Aorta (tissue), 5 donors: ENCODE data around the gene OSBPL2. TPM values are rescaled to one million over a fixed set of nuclear protein-coding genes. Genes with fewer than 3 reads are reported as not detected.

Source experiments
- ATAC-seq: fragments of 200-7000 bp; cut with Tn5 transposase; one replicate; pipeline ENCODE4 v1.9.1; 2022; ENCODE audit warnings: moderate library complexity; ENCODE audit not compliant: low FRiP score
- DNase-seq, 2 donors: peaks; one replicate each; pipeline ENCODE4 v3.0.0-alpha.2; 2020
- H3K27ac ChIP-seq, 2 donors: one replicate each; pipeline ENCODE4 v1.5.1; 2013; ENCODE audit warnings: low read length in 2 of 2, mild to moderate bottlenecking in 2 of 2, moderate library complexity in 2 of 2, control low read depth in 1 of 2, inconsistent platforms in 1 of 2, low read depth in 1 of 2
- H3K27me3 ChIP-seq, 2 donors: one replicate each; pipeline ENCODE4 v1.6.1; 2013; ENCODE audit warnings: control low read depth in 1 of 2, low read length in 1 of 2, mild to moderate bottlenecking in 1 of 2, moderate library complexity in 1 of 2; ENCODE audit not compliant: insufficient read depth in 2 of 2, control insufficient read depth in 1 of 2
- H3K36me3 ChIP-seq, 2 donors: one replicate each; pipeline ENCODE4 v1.6.1; 2013; ENCODE audit warnings: control low read depth in 1 of 2, low read length in 1 of 2, mild to moderate bottlenecking in 1 of 2; ENCODE audit not compliant: insufficient read depth in 2 of 2, control insufficient read depth in 1 of 2
- H3K4me1 ChIP-seq, 2 donors: one replicate each; pipeline ENCODE4 v1.6.1; 2013; ENCODE audit warnings: low read length in 2 of 2, control low read depth in 1 of 2, mild to moderate bottlenecking in 1 of 2, moderate library complexity in 1 of 2; ENCODE audit not compliant: insufficient read depth in 2 of 2, control insufficient read depth in 1 of 2
- H3K4me3 ChIP-seq, 2 donors: one replicate each; pipeline ENCODE4 v1.5.1; 2013; ENCODE audit warnings: low read length in 2 of 2, control low read depth in 1 of 2, mild to moderate bottlenecking in 1 of 2
- H3K9me3 ChIP-seq: one replicate; pipeline ENCODE4 v1.6.1; 2013; ENCODE audit warnings: mild to moderate bottlenecking, low read length; ENCODE audit not compliant: control insufficient read depth
- WGBS, 2 donors: extraction: QIAGEN DNeasy Blood & Tissue Kit; methylation state at CpG; one replicate each; pipeline ENCODE4 v1.1.7; 2013; 5-methylcytosine and 5-hydroxymethylcytosine counted together
- intact Hi-C, 2 donors: fragments of 100-400 bp; cut with DNase I; formaldehyde crosslinking; loops; one replicate each; pipeline versions ENCODE4 v1.14.2 to v1.15.0; 2022
- polyA plus RNA-seq, 2 donors: library from polyadenylated mRNA; stranded (reverse); fragments of 200-250 nt; gene quantifications; one replicate each; pipeline ENCODE4 v1.2.3, GENCODE V29; 2013
- total RNA-seq, 2 donors: library from RNA; stranded (reverse); fragmentation: NEBNext Ultra II Directional; extraction: Animal tissue kit (Norgen Biotek cat#: 25700); gene quantifications; one replicate each; pipeline ENCODE4 v1.2.1, GENCODE V29; 2021
- donor health status: healthy with polysubstance abuse.
- donor health status: Bipolar disorder and iron deficiency.
- donor health status: DM: no; HTN: no; CAD: no.
- donor health status: DM: no; HTN: no; CAD: no.
- donor health status: DM: yes; HTN: yes; CAD: no.

The OSBPL2 gene
- total and polyA plus RNA-seq, 4 donors: 16.2 to 71.3 (median 42.9) TPM

DNA sequence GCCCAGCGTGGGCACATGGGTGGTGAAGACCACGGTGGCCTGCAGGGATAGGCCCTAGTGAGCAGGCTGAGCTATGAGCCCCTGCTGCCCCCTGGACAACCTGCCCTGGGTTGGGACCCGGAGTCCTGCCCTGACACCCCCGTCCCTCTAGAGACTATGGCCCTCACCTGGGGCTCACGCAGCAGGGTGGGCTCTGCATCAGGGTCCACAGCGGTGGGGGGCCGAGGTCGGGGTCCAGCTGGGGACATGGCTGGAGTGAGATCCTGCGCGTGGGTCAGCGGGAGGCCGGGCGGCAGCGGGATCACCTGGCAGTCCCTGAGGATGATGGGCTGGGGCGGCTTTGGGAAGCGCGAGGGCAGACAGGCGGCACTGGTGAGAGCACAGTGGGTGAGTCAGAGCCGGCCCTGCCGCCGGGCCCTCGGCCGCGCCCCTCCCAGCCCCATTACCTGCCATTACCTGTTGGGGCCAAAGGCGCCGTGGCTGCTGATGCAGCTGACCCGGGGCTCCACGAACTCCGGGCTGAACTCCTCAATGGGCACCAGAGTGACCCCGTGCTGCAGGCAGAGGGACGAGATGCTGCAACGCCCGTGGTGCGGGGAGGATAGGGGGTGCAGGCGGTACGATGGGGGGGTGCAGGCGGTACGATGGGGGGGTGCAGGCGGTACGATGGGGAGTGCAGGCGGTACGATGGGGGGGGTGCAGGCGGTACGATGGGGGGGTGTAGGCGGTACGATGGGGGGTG is 92.4 kb downstream of the OSBPL2 start:
- H3K27me3 ChIP-seq: no peaks in the 10 kb centered on the region
- H3K4me1 ChIP-seq: no peaks in the 10 kb centered on the region
- no peak overlapping the region for H3K4me3 ChIP-seq
- WGBS, 2 donors: 84 to 87% methylated on average over 38 to 46 of the region's 46 CpGs
- H3K9me3 ChIP-seq: no peaks in the 10 kb centered on the region
- peaks cover 0 to 28% of the 10 kb centered on the region in 2 donors for H3K36me3 ChIP-seq
- DNase-seq (no peak), ATAC-seq (no peak)
- intact Hi-C loops: no loop called here
- no peak overlapping the region for H3K27ac ChIP-seq

DNA sequence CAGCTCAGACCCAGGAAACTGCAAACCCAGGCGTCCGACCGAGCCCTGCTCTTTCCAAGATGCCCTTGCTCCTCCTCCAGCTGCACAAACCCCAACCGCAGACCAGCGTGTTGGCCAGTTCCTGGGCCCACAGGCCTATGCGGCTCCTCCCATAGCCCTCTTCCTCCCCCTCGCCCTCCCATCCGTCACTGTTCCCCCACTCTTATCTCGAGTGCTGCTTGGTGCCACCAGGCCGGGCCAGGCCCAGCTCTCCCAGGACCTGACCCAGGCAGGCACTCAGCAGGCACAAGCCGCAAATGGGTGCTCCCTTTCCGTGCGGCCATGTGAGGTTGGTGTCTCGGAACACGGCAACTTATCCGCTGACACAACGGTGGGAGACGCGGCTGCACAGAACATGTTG is 93.0 kb downstream of the OSBPL2 start:
- no peak for DNase-seq
- Histone ChIP-seq H3K36me3 (peaks cover 0 to 28% of the 10 kb centered on the region in 2 donors), H3K4me3 (no peak overlapping the region), H3K4me1 (no peaks in the 10 kb centered on the region), H3K27ac (no peak overlapping the region), H3K9me3 (no peaks in the 10 kb centered on the region), H3K27me3 (no peaks in the 10 kb centered on the region)
- ATAC-seq: no peak
- intact Hi-C loops: no loop called here
- 86% methylated on average over 16 to 19 of the region's 19 CpGs for WGBS, 2 donors

DNA sequence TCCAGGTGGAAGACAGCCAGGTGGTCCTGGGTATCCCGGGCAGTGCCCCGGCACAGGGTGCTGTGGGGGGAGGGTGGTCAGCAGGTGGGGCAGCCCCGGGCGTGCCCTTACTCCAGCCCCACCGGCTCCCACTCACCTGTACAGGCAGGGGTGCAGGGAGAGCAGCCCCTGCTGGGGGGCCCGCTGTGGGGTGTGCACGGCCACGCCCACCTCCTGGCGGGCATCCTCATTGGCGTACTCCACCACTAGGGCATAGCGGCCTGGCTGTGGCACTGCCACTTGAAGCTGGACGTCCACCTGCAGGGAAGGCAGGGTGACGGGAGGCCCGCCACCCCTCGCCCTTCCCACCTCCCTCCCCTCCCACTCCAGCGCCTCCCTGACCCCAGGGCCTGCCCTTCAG is 94.1 kb downstream of the OSBPL2 start:
- H3K36me3 ChIP-seq: peaks cover 0 to 30% of the 10 kb centered on the region in 2 donors
- intact Hi-C loops: no loop called here

DNA sequence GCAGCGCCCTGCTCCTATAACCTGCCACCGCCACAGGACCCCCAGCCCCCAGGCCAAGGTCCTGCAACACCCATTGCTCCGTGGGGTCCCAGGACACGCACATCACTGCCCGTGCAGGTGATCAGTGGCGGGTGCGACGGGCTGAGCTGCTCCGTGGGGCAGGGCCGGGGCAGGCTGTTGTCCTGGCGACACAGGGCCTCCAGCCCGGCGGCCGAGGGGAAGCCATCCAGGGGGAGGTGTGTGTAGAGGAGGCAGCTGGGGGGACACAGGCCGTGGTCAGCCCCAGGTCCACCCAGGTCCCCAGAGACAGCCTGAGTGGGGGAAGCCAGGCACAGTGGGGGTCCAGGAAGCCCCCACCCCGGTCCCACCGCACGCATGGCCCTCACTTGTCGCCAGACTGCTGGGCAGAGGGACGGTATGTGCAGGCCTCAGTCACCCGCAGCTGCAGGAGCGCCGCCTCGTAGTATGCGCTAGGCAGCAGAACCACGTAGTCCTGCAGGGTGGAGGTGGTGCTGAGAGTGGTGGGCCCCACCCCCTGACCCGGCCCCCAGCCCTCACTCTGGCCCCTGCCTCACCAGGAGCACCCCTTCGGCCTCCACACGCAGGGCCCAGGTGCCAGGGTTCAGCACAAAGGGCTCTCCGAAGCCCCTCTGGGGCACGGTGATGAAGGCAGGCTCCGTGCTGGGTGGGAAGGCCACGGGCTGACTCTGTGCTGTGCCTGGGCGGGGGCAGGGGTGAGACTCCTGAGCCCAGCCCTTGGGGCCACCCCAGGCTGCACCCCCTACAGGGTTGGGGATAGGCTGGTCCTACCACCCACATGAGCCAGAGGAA is 94.9 kb downstream of the OSBPL2 start:
- Histone ChIP-seq H3K27ac (no peak overlapping the region), H3K27me3 (no peaks in the 10 kb centered on the region), H3K4me1 (no peaks in the 10 kb centered on the region), H3K9me3 (no peaks in the 10 kb centered on the region), H3K4me3 (no peak overlapping the region), H3K36me3 (peaks cover 0 to 30% of the 10 kb centered on the region in 2 donors)
- intact Hi-C loops: no loop called here
- 88 to 91% methylated on average over 30 to 34 of the region's 34 CpGs for WGBS, 2 donors
- no peak for DNase-seq
- ATAC-seq: no peak

More for the DNA sequence above, 94.1 kb downstream of the OSBPL2 start:
- Histone ChIP-seq H3K4me3 (no peak overlapping the region), H3K27ac (no peak overlapping the region), H3K27me3 (no peaks in the 10 kb centered on the region), H3K4me1 (no peaks in the 10 kb centered on the region), H3K9me3 (no peaks in the 10 kb centered on the region)
- ATAC-seq (no peak), DNase-seq (no peak)
- 83 to 100% methylated on average over 4 to 16 of the region's 16 CpGs for WGBS, 2 donors

DNA sequence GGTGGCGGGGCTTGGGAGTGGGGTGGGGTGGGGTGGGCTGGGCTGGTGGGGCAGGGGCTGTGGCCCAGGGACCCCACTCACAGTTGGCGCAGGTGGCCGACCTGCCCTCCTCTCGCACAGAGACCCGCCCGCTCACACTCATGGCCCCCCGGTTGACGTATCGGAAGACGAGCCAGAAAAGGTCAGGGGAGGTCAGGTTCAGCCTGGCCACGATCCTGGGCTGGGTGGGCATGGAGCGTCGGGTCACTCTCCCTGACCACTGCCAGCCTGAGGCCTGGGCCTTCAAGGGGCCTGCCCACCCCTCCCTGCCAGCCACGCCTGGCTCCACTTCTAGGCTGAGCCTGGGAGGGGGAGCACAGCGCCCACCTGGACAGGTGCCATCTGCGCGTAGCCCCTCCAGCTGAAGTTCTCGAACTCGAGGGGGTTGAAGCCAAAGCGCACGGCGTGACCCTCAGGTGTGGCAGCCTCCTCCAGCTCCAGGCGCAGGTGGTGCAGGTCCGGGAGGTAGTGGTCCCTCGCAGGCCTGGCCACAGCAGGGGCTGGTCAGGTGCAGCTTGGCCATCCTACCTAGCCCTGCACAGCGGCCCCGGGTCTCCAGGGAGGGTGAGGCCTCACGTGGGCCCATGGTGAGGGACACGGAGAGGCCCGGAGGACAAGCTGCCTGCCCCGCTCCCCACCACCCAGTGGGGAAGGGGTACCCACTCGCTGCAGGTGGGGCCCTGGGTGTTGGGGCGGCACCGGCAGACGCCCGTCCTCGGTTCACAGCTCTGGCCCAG is 95.7 kb downstream of the OSBPL2 start:
- intact Hi-C loops: no loop called here
- WGBS, 2 donors: 80 to 81% methylated on average over 32 to 37 of the region's 37 CpGs

DNA sequence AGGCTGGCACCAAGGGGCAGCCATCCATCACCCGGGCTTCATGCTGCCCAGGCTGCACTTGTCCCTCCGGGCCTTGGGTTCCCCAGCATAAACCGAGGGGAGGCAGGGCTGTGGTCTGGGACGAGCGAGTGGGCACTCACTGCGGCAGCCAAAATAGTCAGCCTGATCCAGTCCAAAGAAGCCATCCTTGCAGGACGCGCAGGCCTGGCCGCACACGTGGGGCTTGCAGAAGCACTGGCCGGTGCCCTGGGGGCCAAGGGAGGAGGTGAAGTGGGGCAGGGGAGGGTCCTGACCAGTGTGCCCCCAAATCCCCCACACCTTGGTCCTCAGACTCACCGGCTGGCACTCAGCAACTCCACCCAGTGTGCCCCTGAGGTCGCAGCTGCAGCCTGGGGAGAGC is 96.6 kb downstream of the OSBPL2 start:
- WGBS, 2 donors: 85% methylated on average over 11 to 13 of the region's 13 CpGs
- Histone ChIP-seq H3K4me1 (no peaks in the 10 kb centered on the region), H3K4me3 (no peak overlapping the region), H3K36me3 (peaks cover under 1 to 29% of the 10 kb centered on the region in 2 donors), H3K9me3 (no peaks in the 10 kb centered on the region), H3K27ac (no peak overlapping the region), H3K27me3 (no peaks in the 10 kb centered on the region)
- DNase-seq (no peak), ATAC-seq (no peak)
- intact Hi-C loops: no loop called here

More for the DNA sequence above, 95.7 kb downstream of the OSBPL2 start:
- ATAC-seq: no peak
- DNase-seq: no peak
- no peaks in the 10 kb centered on the region for H3K27me3 ChIP-seq
- H3K4me3 ChIP-seq: no peak overlapping the region
- no peak overlapping the region for H3K27ac ChIP-seq
- peaks cover 0 to 31% of the 10 kb centered on the region in 2 donors for H3K36me3 ChIP-seq
- H3K9me3 ChIP-seq: no peaks in the 10 kb centered on the region
- H3K4me1 ChIP-seq: no peaks in the 10 kb centered on the region

DNA sequence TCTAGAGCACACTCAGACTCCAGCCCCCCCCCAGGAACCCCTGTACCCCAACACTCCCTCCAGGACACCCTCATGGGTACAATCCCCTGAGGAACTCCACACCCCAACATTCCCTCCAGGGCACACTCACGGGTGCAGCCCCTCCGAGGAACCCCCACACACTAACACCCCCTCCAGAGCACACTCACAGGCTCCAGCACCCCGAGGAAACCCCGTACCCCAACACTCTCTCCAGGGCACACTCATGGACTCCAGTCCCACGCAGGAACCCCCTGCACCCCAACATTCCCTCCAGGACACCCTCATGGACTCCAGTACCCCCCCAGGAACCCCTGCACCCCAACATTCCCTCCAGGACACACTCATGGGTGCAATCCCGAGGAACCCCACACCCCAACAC is 97.2 kb downstream of the OSBPL2 start:
- peaks cover 2 to 27% of the 10 kb centered on the region in 2 donors for H3K36me3 ChIP-seq
- H3K9me3 ChIP-seq: no peaks in the 10 kb centered on the region
- WGBS, 2 donors: 93% methylated on average over 6 of the region's 6 CpGs
- ATAC-seq (no peak), DNase-seq (no peak)
- H3K4me1 ChIP-seq: no peaks in the 10 kb centered on the region
- H3K4me3 ChIP-seq: no peak overlapping the region
- H3K27ac ChIP-seq: no peak overlapping the region
- H3K27me3 ChIP-seq: no peaks in the 10 kb centered on the region
- intact Hi-C loops: no loop called here

DNA sequence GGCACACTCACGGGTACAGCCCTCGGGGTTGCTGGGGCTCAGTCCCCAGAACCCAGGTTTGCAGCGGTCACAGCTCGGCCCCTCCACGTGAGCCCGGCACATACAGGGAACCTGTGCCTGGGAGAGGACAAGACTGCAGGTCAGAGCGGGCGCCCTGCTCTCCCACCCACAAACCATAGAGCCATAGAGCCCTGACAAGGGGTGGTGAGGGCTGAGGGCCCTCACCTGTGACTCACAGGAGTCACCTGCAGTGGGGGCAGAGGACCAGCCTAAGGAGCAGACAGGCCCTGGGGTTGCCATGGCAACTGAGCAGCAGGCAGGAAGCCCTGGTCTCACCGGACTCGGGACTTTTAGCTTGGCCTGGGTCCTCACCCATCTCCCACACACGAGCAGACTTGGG is 98.0 kb downstream of the OSBPL2 start:
- WGBS, 2 donors: 79 to 82% methylated on average over 11 of the region's 11 CpGs
- DNase-seq: no peak
- peaks cover 2 to 27% of the 10 kb centered on the region in 2 donors for H3K36me3 ChIP-seq
- intact Hi-C loops: no loop called here
- H3K9me3 ChIP-seq: no peaks in the 10 kb centered on the region
- H3K27me3 ChIP-seq: no peaks in the 10 kb centered on the region
- no peaks in the 10 kb centered on the region for H3K4me1 ChIP-seq
- ATAC-seq: no peak
- H3K4me3 ChIP-seq: no peak overlapping the region
- H3K27ac ChIP-seq: no peak overlapping the region
